SKM-1 treated with dmso at 0.1 percent for 144 hours (cell line): Measurements from ENCODE around the gene TEX10.
A peak's percentile ranks its signal among the peaks of the same experiment; 100 is the strongest.
"Not testable (repeated sequence)": the region's sequence is repeated elsewhere in the genome, so short reads cannot be mapped to it uniquely, and the experiment has no call there.

ENCODE experiments used
- DNase-seq: peaks from one replicate; lab custom pipeline; 2025; ENCODE audit not compliant: unreplicated experiment; lab: John Stamatoyannopoulos, UW

The TEX10 gene

GRCh38 chr9:100350188-100350587 is 2.6 kb downstream of the TEX10 start:
- no peak for DNase-seq

- no peak for DNase-seq
Observed at GRCh38 chr9:100346836-100347235, 5.9 kb downstream of the TEX10 start.

- no peak for DNase-seq
Observed at GRCh38 chr9:100341889-100342288, 10.9 kb downstream of the TEX10 start.

GRCh38 chr9:100340224-100340623 is 12.5 kb downstream of the TEX10 start:
- DNase-seq, result no peak

- not testable (repeated sequence) for DNase-seq
Observed at GRCh38 chr9:100338736-100339135, 14.0 kb downstream of the TEX10 start.

GRCh38 chr9:100324594-100325200 is 28.0 kb downstream of the TEX10 start:
- no peak for DNase-seq

GRCh38 chr9:100322954-100323536 is 29.7 kb downstream of the TEX10 start:
- peak; percentile 2 for DNase-seq

GRCh38 chr9:100317706-100318105 is 35.0 kb downstream of the TEX10 start:
- DNase-seq, result no peak

GRCh38 chr9:100315561-100315960 is 37.2 kb downstream of the TEX10 start:
- DNase-seq, result no peak

GRCh38 chr9:100309992-100310391 is 42.8 kb downstream of the TEX10 start:
- no peak for DNase-seq

- DNase-seq, result no peak
Observed at GRCh38 chr9:100308965-100309564, 43.7 kb downstream of the TEX10 start.

GRCh38 chr9:100307080-100307479 is 45.7 kb downstream of the TEX10 start:
- DNase-seq, result no peak

GRCh38 chr9:100306283-100306682 is 46.5 kb downstream of the TEX10 start:
- DNase-seq, result no peak

GRCh38 chr9:100303747-100304146 is 49.0 kb downstream of the TEX10 start:
- no peak for DNase-seq

- DNase-seq, result no peak
Observed at GRCh38 chr9:100298378-100298777, 54.4 kb downstream of the TEX10 start.

GRCh38 chr9:100296407-100296806 is 56.3 kb downstream of the TEX10 start:
- no peak for DNase-seq

GRCh38 chr9:100295240-100295639 is 57.5 kb downstream of the TEX10 start:
- DNase-seq, result no peak

GRCh38 chr9:100294806-100295205 is 57.9 kb downstream of the TEX10 start:
- no peak for DNase-seq

- no peak for DNase-seq
Observed at GRCh38 chr9:100294341-100294740, 58.4 kb downstream of the TEX10 start.

GRCh38 chr9:100292414-100292813 is 60.3 kb downstream of the TEX10 start:
- no peak for DNase-seq

GRCh38 chr9:100290714-100291113 is 62.0 kb downstream of the TEX10 start:
- no peak for DNase-seq

- DNase-seq, result no peak
Observed at GRCh38 chr9:100287186-100287585, 65.6 kb downstream of the TEX10 start.

- DNase-seq, result no peak
Observed at GRCh38 chr9:100286257-100286656, 66.5 kb downstream of the TEX10 start.
